BJ (cell line): ENCODE data around the gene OR10K1. TPM values are rescaled to one million over a fixed set of nuclear protein-coding genes. Genes with fewer than 3 reads are reported as not detected.
"Not testable (repeated sequence)": the region's sequence is repeated elsewhere in the genome, so short reads cannot be mapped to it uniquely, and the experiment has no call there.

ENCODE experiments used
- CTCF ChIA-PET: fragments of 350-600 bp; formaldehyde crosslinking; extraction: SDS; loops from one replicate; lab custom pipeline; 2021; ENCODE audit warnings: antibody characterized with exemption, inconsistent platforms; lab: Yijun Ruan, JAX
- POLR2A ChIA-PET: fragments of 300-600 bp; sonication (Branson Sonifier 250); formaldehyde crosslinking; extraction: SDS; loops from one replicate; lab custom pipeline; 2021; ENCODE audit warnings: antibody characterized with exemption; lab: Charles Lee
- DNase-seq: peaks from one replicate; pipeline ENCODE4 v3.0.0-alpha.2; 2011; ENCODE audit warnings: low read depth
- H3K27me3 ChIP-seq: 2 replicates; pipeline ENCODE4 v1.6.0; 2011; ENCODE audit warnings: low read length; ENCODE audit not compliant: control insufficient read depth, insufficient read depth
- H3K36me3 ChIP-seq: 2 replicates; pipeline ENCODE4 v1.5.1; 2011; ENCODE audit warnings: low read length; ENCODE audit not compliant: control insufficient read depth, insufficient read depth
- H3K4me3 ChIP-seq: 2 replicates; pipeline ENCODE4 v1.5.1; 2011; ENCODE audit warnings: low read depth, mild to moderate bottlenecking, control low read depth, low read length
- CTCF ChIP-seq: IDR thresholded peaks from 2 replicates; pipeline ENCODE4 v1.5.1; 2011; ENCODE audit warnings: low read depth, mild to moderate bottlenecking, control low read depth, inconsistent platforms, low read length, moderate library complexity; ENCODE audit not compliant: insufficient read depth
- polyA plus RNA-seq: library from polyadenylated mRNA; depleted of rRNA; stranded (reverse); fragments of >200 nt; gene quantifications from 2 replicates; pipeline ENCODE4 v1.2.3, GENCODE V29; 2011

The OR10K1 gene
- polyA plus RNA-seq, 1 experiment = not detected

DNA sequence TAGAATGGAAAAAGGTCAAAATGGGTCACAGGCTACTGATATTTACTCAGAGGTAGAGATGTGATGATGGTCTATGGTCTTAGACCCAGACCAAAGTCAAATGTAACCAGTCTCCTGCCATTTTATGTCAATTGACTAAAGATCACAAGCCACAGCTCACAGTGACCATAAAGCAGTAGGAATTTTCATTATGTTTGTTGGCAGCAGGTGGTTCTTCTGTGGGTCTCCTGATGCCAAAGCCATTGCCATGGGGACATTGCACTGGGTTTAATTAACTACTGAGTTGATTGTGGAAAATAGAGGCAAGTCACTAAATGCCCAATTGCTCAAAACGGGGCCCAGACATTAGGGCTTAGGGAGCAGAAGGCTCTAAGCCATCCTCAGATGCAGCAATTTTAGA, 35.5 kb upstream of the OR10K1 start, which contains the start of gene OR10K2:
Gene OR10K2, minus strand, starts transcription at position 101 of the 400 bp plus-strand sequence. CDS start 5,371 bp downstream, outside the sequence.
- Histone ChIP-seq H3K27me3 (no peaks in the 10 kb centered on the region), H3K36me3 (no peaks in the 10 kb centered on the region), H3K4me3 (no peak within 1 kb of the TSS)
- CTCF ChIA-PET = no interaction called here
- TF ChIP-seq CTCF = no peak
- DNase-seq = no peak
- POLR2A ChIA-PET = no interaction called here

DNA sequence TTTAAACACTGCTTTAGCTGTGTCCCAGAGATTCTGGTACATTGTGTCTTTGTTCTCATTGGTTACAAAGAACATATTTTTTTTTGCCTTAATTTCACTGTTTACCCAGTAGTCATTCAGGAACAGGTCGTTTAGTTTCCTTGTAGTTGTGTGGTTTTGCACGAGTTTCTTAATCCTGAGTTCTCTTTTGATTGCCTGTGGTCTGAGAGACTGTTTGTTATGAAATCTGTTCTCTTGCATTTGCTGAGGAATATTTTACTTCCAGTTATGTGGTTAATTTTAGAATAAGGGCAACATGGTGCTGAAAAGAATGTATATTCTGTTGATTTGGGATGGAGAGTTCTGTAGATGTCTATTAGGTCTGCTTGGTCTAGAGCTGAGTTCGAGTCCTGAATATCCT, 31.5 kb upstream of the OR10K1 start:
- POLR2A ChIA-PET, H3K4me3 ChIP-seq, CTCF ChIA-PET: not testable (repeated sequence)

DNA sequence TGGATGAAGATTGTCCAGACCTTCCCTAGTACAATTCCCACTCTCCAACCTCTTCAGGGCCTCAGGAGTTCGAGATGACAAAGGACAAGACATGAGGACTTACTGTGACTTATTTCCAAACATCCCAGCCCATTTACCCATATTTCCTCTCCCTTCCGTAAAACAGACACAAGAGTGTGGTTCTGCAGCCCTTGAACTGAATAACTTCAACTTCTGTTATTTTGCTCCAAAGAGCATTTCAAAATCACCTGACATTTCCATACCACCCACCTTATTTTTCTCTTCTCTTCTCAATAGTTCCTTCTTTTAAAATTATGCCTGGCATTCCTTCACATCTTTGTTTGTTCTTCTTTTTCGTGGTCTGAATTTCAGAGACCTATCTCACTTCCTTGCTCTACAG, 26.9 kb upstream of the OR10K1 start:
- no peak for DNase-seq
- CTCF ChIA-PET = no interaction called here
- POLR2A ChIA-PET = no interaction called here
- H3K36me3 ChIP-seq = no peaks in the 10 kb centered on the region
- H3K4me3 ChIP-seq = no peak overlapping the region
- no peak for TF ChIP-seq CTCF
- H3K27me3 ChIP-seq = no peaks in the 10 kb centered on the region

More for the DNA sequence above, 31.5 kb upstream of the OR10K1 start:
- H3K27me3 ChIP-seq, H3K36me3 ChIP-seq, DNase-seq: not testable (repeated sequence)

DNA sequence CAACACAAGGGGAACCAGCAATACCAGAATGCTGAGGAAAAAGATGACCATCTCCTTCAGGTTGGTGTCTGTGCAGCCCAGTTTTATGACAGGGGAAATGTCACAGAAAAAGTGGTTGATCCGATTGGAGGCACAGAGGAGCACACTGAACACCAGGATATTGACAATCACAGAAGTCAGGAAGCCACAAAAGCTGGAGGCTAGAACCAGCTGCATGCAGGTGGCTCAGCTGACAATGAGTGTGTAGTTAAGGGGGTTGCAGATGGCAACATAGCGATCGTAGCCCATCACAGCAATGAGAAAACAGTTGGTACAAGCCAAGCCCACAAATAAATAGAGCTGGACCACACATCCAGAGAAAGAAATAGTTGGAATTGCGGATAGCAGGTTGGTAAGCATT, 16.3 kb upstream of the OR10K1 start:
- ChIA-PET CTCF (no interaction called here), POLR2A (no interaction called here)
- TF ChIP-seq CTCF = no peak
- DNase-seq = no peak
- H3K36me3 ChIP-seq = no peaks in the 10 kb centered on the region
- no peak overlapping the region for H3K4me3 ChIP-seq
- H3K27me3 ChIP-seq = no peaks in the 10 kb centered on the region

DNA sequence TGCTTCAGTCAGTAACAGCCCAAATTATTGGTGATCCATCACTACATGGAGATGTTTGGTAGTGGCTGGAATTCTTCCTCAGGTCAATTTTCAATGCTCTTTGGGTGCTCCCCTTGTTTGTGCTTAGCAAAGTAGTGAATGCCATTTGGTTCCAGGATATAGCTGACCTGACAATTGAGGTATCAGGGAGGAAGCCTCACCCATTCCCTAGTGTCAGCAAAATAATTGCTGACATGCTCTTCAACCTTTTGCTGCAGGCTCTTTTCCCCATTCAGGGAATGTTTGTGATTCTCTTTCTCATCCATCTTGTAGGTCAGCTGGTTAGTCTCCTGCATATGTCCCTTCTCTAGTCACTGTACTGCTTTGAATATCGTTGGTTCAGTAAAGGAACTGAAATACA, 7.1 kb upstream of the OR10K1 start:
- ChIA-PET POLR2A (no interaction called here), CTCF (no interaction called here)

More for the DNA sequence above, 7.1 kb upstream of the OR10K1 start:
- Histone ChIP-seq H3K36me3 (no peaks in the 10 kb centered on the region), H3K4me3 (no peak overlapping the region), H3K27me3 (no peaks in the 10 kb centered on the region)
- DNase-seq = no peak
- TF ChIP-seq CTCF = no peak
